Memory B cell (primary cell): ENCODE results near the gene LRRK2.
A peak's percentile ranks its signal among the peaks of the same experiment; 100 is the strongest.

ENCODE experiments used
- ATAC-seq: fragments of 150-1000 bp; cut with Tn5 transposase; 2 replicates; pipeline ENCODE4 v1.10.0; 2021; ENCODE audit warnings: low read depth, mild to moderate bottlenecking, moderate library complexity
- DNase-seq, 2 donors: peaks; one replicate each; pipeline ENCODE4 v3.0.0; 2022; ENCODE audit warnings: low spot score in 2 of 2
- H3K27ac Mint-ChIP-seq: one replicate; pipeline ENCODE4 v1.8.0; 2022; ENCODE audit warnings: mild to moderate bottlenecking, moderate library complexity, mixed read lengths
- H3K27me3 Mint-ChIP-seq: one replicate; pipeline ENCODE4 v1.8.0; 2022; ENCODE audit warnings: mixed read lengths
- H3K36me3 Mint-ChIP-seq: one replicate; pipeline ENCODE4 v1.8.0; 2022; ENCODE audit warnings: mild to moderate bottlenecking, mixed read lengths
- H3K4me1 Mint-ChIP-seq: one replicate; pipeline ENCODE4 v1.8.0; 2022; ENCODE audit warnings: mixed read lengths
- H3K4me3 Mint-ChIP-seq: one replicate; pipeline ENCODE4 v1.8.0; 2022; ENCODE audit warnings: mild to moderate bottlenecking, moderate library complexity, mixed read lengths
- H3K9me3 Mint-ChIP-seq: one replicate; pipeline ENCODE4 v1.8.0; 2022; ENCODE audit warnings: mixed read lengths

LRRK2 gene

DNA sequence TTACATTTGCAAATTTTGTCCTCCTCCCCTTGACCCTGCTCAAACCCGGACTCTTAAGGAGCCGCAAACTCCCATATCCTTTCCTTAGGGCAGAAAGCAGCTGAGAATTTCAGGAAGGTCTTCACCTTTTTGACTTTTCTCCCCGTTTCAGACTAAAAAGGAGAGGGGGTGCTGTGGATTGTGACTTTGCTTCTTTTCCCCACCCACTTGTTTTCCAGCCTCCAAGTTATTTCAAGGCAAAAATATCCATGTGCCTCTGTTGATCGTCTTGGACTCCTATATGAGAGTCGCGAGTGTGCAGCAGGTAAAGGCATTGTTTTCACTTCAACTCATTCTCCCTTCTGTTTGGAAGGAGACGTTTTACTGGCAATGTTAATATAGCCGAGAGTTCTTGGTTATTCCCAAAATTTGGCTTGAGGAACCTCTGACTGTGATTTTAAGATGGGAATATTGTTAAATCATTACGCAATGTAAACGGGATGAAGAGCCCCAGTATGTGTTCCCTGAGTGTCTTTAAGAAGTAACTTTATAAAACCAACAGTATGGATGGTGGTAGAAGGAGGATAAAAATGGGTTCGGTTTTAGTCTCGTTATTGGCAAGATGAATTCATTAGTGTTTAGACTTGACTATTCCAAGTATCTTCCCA is 663 bp downstream of the LRRK2 start:
- ATAC-seq, result no peak
- peaks cover 39% of the 10 kb centered on the region for H3K4me1 Mint-ChIP-seq
- peak overlapping the region; percentile 96 for H3K4me3 Mint-ChIP-seq
- no peaks in the 10 kb centered on the region for H3K9me3 Mint-ChIP-seq
- DNase-seq, result no peak
- no peaks in the 10 kb centered on the region for H3K27me3 Mint-ChIP-seq
- H3K36me3 Mint-ChIP-seq, result peaks cover 9% of the 10 kb centered on the region
- peak overlapping the region; percentile 97 for H3K27ac Mint-ChIP-seq

- ATAC-seq, result peak; percentile 62
- Mint-ChIP-seq H3K9me3 (no peaks in the 10 kb centered on the region), H3K4me1 (peaks cover 43% of the 10 kb centered on the region), H3K36me3 (peaks cover 9% of the 10 kb centered on the region), H3K4me3 (peak overlapping the region; percentile 96), H3K27me3 (no peaks in the 10 kb centered on the region), H3K27ac (peak overlapping the region; percentile 97)
- DNase-seq, result peak in 1 of 2 donors; percentile 53
These were observed 1.3 kb downstream of the LRRK2 start for GRCh38 chr12:40225984-40226602.

GRCh38 chr12:40226705-40227104 is 1.9 kb downstream of the LRRK2 start:
- Mint-ChIP-seq H3K27ac (peak overlapping the region; percentile 97), H3K36me3 (peaks cover 9% of the 10 kb centered on the region), H3K27me3 (no peaks in the 10 kb centered on the region), H3K4me1 (peaks cover 41% of the 10 kb centered on the region), H3K4me3 (peak overlapping the region; percentile 96), H3K9me3 (no peaks in the 10 kb centered on the region)
- DNase-seq, result no peak
- ATAC-seq, result peak; percentile 8

- ATAC-seq (no peak), DNase-seq (no peak)
- peak overlapping the region; percentile 97 for H3K27ac Mint-ChIP-seq
- H3K4me3 Mint-ChIP-seq, result peak overlapping the region; percentile 61
- no peaks in the 10 kb centered on the region for H3K27me3 Mint-ChIP-seq
- H3K4me1 Mint-ChIP-seq, result peaks cover 45% of the 10 kb centered on the region
- peaks cover 12% of the 10 kb centered on the region for H3K36me3 Mint-ChIP-seq
- H3K9me3 Mint-ChIP-seq, result no peaks in the 10 kb centered on the region
These were observed 2.6 kb downstream of the LRRK2 start for GRCh38 chr12:40227447-40227846.

DNA sequence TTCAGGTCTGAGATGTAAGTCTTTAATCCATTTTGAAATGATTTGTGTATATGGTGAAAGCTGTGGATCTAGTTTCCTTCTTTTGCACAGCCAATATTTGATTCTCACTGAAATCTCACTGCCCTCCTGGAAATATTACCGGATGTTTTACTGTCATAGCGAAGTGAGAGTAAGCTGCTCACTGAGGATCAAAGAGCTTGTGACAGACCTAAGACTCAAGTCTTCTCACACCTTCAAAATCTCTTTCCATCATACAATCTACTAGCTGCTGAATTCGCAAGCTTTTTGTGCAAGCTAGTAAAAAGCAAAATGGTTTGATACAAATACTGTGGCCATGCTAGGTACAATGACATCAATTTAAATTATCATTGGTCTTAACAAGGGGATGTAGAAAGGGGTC is 3.9 kb downstream of the LRRK2 start:
- Mint-ChIP-seq H3K4me3 (peak overlapping the region; percentile 71), H3K9me3 (no peaks in the 10 kb centered on the region), H3K4me1 (peaks cover 39% of the 10 kb centered on the region), H3K27ac (peak overlapping the region; percentile 97), H3K27me3 (no peaks in the 10 kb centered on the region), H3K36me3 (peaks cover 13% of the 10 kb centered on the region)
- DNase-seq, result no peak
- ATAC-seq, result no peak

GRCh38 chr12:40229690-40230651 is 5.2 kb downstream of the LRRK2 start:
- H3K4me3 Mint-ChIP-seq, result peak overlapping the region; percentile 77
- H3K27ac Mint-ChIP-seq, result peak overlapping the region; percentile 78
- DNase-seq (no peak), ATAC-seq (no peak)
- H3K27me3 Mint-ChIP-seq, result no peaks in the 10 kb centered on the region
- H3K36me3 Mint-ChIP-seq, result peaks cover 16% of the 10 kb centered on the region
- H3K4me1 Mint-ChIP-seq, result peaks cover 41% of the 10 kb centered on the region
- no peaks in the 10 kb centered on the region for H3K9me3 Mint-ChIP-seq

- Mint-ChIP-seq H3K27ac (no peak overlapping the region), H3K4me1 (peaks cover 33% of the 10 kb centered on the region), H3K4me3 (no peak overlapping the region), H3K9me3 (no peaks in the 10 kb centered on the region), H3K27me3 (no peaks in the 10 kb centered on the region), H3K36me3 (peaks cover 28% of the 10 kb centered on the region)
- DNase-seq (no peak), ATAC-seq (peak; percentile 38)
These were observed 7.8 kb downstream of the LRRK2 start for GRCh38 chr12:40232602-40233001.

DNA sequence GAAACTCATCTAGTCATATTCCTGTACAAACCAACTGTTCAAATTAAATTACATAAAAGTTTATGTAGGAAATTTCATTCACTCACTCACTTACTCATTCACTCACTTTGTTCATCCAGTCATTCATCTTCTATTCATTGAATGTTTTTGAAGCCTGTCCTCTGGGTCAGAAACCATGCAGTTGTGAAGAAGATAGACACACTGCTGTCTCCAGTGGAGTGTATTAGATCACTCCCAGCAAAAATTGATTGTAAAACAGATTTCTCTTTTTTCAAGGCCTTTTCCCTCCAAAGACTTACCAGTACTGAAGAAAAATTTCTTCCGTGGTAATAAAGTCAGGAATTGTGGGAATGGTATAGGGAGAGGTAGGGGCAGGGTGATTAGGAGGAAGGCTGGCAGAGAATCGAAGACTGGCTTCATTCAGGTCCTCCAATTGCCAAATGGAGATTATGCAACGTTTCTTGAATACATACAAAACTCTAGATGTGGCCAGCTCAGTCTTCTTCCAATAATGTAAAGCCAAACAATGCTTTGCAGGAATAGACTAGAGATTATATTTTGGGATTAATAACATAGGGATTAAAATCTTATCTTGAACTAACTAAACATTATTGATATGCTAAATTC is 9.1 kb downstream of the LRRK2 start:
- H3K27me3 Mint-ChIP-seq, result no peaks in the 10 kb centered on the region
- no peak overlapping the region for H3K4me3 Mint-ChIP-seq
- ATAC-seq (no peak), DNase-seq (no peak)
- peaks cover 31% of the 10 kb centered on the region for H3K4me1 Mint-ChIP-seq
- H3K36me3 Mint-ChIP-seq, result peaks cover 29% of the 10 kb centered on the region
- H3K9me3 Mint-ChIP-seq, result no peaks in the 10 kb centered on the region
- H3K27ac Mint-ChIP-seq, result no peak overlapping the region

DNA sequence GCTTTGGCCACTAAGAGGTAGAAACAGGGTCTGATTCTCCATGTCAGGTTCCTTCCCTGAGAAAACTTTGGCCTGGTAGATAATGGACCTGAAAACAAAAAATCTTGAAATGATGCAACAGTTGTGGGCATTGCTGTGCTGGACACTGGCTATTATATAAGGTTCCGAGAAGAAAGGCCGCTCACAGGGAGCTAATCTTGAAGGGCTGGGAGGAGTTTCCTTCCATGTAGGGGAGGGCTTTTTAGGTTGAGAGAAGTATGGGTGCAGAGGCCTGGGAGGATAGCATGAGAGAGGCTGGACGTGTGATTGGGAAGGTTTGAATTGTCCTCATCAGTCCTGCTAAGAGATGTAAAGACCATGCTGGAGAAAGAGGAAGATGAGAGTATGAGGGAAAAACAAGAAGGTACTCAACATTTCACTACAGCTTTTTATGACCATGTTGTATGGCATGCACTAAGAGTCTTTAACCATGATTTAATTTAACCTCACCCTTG is 11.6 kb downstream of the LRRK2 start:
- H3K27me3 Mint-ChIP-seq, result no peaks in the 10 kb centered on the region
- no peak overlapping the region for H3K4me3 Mint-ChIP-seq
- peaks cover 36% of the 10 kb centered on the region for H3K36me3 Mint-ChIP-seq
- no peak for DNase-seq
- no peaks in the 10 kb centered on the region for H3K9me3 Mint-ChIP-seq
- H3K4me1 Mint-ChIP-seq, result peaks cover 29% of the 10 kb centered on the region
- peak overlapping the region; percentile 43 for H3K27ac Mint-ChIP-seq
- ATAC-seq, result no peak

DNA sequence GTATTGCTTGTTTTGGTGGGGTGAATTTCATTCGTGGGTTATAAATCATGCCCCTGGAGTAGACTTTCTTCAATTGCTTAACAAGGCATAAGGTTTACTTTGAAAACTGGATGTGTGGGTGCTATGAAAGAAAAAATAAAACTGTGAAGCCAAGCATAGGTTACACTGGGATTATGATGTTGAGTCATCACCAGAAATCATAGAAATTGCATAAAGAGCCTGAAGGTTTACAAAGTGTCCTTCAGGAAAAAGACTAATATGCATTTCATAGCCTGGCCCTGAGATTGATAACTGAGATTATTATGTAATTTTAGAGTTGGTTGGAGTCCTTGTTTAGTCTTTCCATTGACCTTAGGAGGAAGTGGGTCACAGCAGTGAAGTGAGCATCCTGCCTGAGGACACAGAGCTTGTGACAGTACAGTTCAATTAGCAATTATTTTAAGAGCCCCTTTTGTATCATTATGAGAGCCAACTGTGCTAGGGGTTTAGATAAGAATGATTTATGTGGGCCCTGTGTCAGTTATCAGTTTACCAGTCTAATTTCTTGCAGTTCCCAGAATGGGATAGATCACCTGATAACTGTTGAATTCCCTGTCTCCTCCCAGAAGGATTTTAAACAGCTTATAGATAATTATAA is 13.6 kb downstream of the LRRK2 start:
- no peak overlapping the region for H3K4me3 Mint-ChIP-seq
- no peaks in the 10 kb centered on the region for H3K27me3 Mint-ChIP-seq
- H3K9me3 Mint-ChIP-seq, result no peaks in the 10 kb centered on the region
- peaks cover 35% of the 10 kb centered on the region for H3K36me3 Mint-ChIP-seq
- peaks cover 28% of the 10 kb centered on the region for H3K4me1 Mint-ChIP-seq
- DNase-seq, result no peak
- peak overlapping the region; percentile 57 for H3K27ac Mint-ChIP-seq
- no peak for ATAC-seq

GRCh38 chr12:40238979-40239378 is 14.2 kb downstream of the LRRK2 start:
- H3K27ac Mint-ChIP-seq, result peak overlapping the region; percentile 57
- no peak overlapping the region for H3K4me3 Mint-ChIP-seq
- H3K36me3 Mint-ChIP-seq, result peaks cover 32% of the 10 kb centered on the region
- ATAC-seq (no peak), DNase-seq (no peak)
- no peaks in the 10 kb centered on the region for H3K9me3 Mint-ChIP-seq
- H3K4me1 Mint-ChIP-seq, result peaks cover 26% of the 10 kb centered on the region
- H3K27me3 Mint-ChIP-seq, result no peaks in the 10 kb centered on the region

DNA sequence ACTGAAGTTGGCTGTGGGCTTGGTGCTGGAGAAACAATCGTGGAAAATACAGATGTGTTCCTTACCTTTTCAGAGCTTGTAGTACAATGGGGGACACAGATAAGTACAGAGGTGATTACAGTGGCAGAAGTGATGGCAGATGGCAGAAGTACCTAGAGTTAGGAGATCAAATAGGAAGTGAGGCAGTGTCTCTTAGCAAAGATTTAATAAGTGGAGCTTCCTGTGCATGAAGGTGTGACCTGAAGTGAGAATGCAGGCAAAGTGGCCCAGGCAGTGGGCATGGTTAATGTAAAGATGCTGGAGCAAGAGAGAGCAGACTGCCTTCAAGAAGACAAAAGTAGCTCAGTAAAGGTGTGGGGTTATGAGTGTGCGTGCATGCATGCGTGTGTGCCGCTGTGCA is 16.0 kb downstream of the LRRK2 start:
- peaks cover 31% of the 10 kb centered on the region for H3K36me3 Mint-ChIP-seq
- H3K4me1 Mint-ChIP-seq, result peaks cover 25% of the 10 kb centered on the region
- no peaks in the 10 kb centered on the region for H3K27me3 Mint-ChIP-seq
- H3K9me3 Mint-ChIP-seq, result no peaks in the 10 kb centered on the region
- H3K4me3 Mint-ChIP-seq, result no peak overlapping the region
- H3K27ac Mint-ChIP-seq, result peak overlapping the region; percentile 39
- DNase-seq (no peak), ATAC-seq (no peak)

- H3K27me3 Mint-ChIP-seq, result no peaks in the 10 kb centered on the region
- H3K27ac Mint-ChIP-seq, result no peak overlapping the region
- DNase-seq (no peak), ATAC-seq (no peak)
- no peaks in the 10 kb centered on the region for H3K9me3 Mint-ChIP-seq
- H3K4me3 Mint-ChIP-seq, result no peak overlapping the region
- peaks cover 23% of the 10 kb centered on the region for H3K4me1 Mint-ChIP-seq
- peaks cover 27% of the 10 kb centered on the region for H3K36me3 Mint-ChIP-seq
These were observed 16.9 kb downstream of the LRRK2 start for GRCh38 chr12:40241741-40242140.
